Measurements from ENCODE around the gene ERICH6. TPM values are rescaled to one million over a fixed set of nuclear protein-coding genes. Genes with fewer than 3 reads are reported as not detected.
A peak's percentile ranks its signal among the peaks of the same experiment; 100 is the strongest.

Gene ERICH6
- total RNA-seq, 1 experiment from 2014 or later = not detected

DNA sequence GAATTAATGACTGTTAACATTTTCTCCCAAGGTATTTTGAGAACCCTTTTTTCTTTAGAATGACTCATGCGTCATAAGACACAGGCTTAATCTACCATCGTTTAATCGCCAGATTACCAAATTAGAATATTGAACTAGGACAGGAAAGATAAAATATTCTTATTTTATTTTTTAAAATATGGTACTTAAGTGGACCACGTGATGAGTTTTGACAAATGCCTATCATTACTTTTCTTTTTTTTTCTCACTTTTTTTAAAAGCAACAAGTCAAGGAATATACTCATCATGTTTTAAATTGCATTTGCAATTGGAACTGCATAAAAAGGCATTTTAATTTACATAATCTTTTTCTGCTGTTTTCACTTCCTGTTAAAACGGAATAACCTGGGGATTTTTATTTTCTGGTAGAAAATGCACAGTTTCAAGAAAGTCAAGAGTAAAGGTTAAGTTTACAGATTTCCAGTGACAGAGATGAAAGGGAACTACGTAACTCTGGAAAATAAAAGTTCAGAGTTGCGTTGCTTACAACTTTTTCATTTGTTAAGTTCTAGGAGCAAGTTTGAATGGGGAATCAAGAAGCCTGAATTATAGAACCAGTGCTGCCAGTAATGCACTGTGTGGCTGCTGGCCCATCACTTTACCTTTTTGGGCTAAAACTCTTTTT, 35.6 kb upstream of the ERICH6 start:
- no peaks in the 10 kb centered on the region for H3K27me3 Mint-ChIP-seq (ENCODE audit: insufficient read depth, unreplicated experiment)
- intact Hi-C loops (cut with micrococcal nuclease) = no loop called here
- CTCF ChIA-PET = no interaction called here
- H3K4me3 Mint-ChIP-seq (ENCODE audit: unreplicated experiment) = no peak overlapping the region
- H3K4me1 Mint-ChIP-seq (ENCODE audit: insufficient read depth, unreplicated experiment) = peaks cover 37% of the 10 kb centered on the region
- DNase-seq (ENCODE audit: unreplicated experiment) = no peak
- no peak overlapping the region for H3K27ac Mint-ChIP-seq (ENCODE audit: low read depth, unreplicated experiment)
- peaks cover 31% of the 10 kb centered on the region for H3K36me3 Mint-ChIP-seq (ENCODE audit: insufficient read depth, unreplicated experiment)
- TF ChIP-seq, protein P1, sequence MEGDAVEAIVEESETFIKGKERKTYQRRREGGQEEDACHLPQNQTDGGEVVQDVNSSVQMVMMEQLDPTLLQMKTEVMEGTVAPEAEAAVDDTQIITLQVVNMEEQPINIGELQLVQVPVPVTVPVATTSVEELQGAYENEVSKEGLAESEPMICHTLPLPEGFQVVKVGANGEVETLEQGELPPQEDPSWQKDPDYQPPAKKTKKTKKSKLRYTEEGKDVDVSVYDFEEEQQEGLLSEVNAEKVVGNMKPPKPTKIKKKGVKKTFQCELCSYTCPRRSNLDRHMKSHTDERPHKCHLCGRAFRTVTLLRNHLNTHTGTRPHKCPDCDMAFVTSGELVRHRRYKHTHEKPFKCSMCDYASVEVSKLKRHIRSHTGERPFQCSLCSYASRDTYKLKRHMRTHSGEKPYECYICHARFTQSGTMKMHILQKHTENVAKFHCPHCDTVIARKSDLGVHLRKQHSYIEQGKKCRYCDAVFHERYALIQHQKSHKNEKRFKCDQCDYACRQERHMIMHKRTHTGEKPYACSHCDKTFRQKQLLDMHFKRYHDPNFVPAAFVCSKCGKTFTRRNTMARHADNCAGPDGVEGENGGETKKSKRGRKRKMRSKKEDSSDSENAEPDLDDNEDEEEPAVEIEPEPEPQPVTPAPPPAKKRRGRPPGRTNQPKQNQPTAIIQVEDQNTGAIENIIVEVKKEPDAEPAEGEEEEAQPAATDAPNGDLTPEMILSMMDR (IDR thresholded peaks at IDR 0.05; ENCODE audit: unreplicated experiment) = no peak
- BruUV-seq (replicated peaks) = no TSS peak
- H3K9me3 Mint-ChIP-seq (ENCODE audit: unreplicated experiment) = no peaks in the 10 kb centered on the region
- POLR2A ChIA-PET = no interaction called here

DNA sequence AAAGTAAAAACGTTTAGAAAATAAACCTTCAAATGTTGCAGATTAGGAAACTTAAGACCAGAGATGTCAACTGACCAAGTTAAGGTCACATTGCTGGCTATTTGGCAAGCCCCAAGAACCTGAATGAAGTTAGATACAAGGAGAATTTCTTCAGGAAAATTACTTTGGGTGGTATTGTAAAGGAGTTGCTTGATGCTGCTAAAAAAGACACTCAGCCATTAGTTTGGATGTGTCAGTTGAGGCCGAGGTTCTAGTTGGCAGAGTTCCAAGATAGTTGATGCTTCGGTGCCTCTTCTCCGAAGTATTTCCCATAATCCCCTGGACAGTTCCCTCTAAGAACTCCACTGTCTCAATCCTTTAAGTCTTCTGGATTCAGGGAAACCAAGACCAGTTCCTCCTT, 35.0 kb upstream of the ERICH6 start:
- no peak overlapping the region for H3K4me3 Mint-ChIP-seq (ENCODE audit: unreplicated experiment)

DNA sequence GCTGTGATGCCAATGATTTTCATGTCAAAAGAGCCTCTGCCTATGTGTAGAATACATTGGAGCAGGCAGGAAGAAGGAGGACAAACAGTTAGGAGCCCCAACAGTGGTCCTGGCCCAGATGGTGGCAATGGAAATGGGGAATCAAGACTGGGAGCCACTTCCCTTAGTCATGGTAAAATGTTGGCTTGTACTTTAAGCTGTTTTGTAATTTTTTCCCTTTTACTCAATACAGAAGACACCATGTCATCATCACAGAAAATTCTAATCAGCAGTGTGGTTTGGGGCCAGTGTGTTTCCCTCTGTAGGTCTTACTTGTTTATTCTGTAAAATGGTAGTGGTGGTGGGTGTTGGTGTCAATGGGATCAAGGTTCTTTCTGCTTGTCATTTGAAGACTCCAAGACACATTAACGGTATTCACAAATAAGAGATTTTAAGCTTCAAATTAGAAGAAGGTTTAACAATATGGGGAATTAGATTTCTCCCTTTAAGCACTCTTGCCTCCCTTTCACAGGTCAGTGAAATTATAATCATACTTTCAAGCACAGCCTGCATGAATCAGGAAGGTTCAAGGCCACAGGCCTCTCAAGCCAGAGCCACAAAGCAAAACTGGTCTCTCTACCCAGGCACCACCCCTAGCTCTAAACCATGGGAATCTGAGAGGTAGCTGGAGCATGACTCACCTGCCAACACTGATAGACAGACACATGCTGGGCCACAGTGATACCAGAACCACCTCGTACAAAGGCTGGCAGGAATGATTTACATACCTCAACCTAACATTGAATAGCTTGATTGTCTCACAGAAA, 34.4 kb upstream of the ERICH6 start:
- Mint-ChIP-seq H3K27me3 (ENCODE audit: insufficient read depth, unreplicated experiment) (no peaks in the 10 kb centered on the region), H3K9me3 (ENCODE audit: unreplicated experiment) (no peaks in the 10 kb centered on the region), H3K4me3 (ENCODE audit: unreplicated experiment) (no peak overlapping the region), H3K4me1 (ENCODE audit: insufficient read depth, unreplicated experiment) (peaks cover 37% of the 10 kb centered on the region), H3K27ac (ENCODE audit: low read depth, unreplicated experiment) (no peak overlapping the region), H3K36me3 (ENCODE audit: insufficient read depth, unreplicated experiment) (peaks cover 31% of the 10 kb centered on the region)
- intact Hi-C loops (cut with micrococcal nuclease) = no loop called here
- ChIA-PET CTCF (interaction anchor here (0.6 to 1.6 kb wide), 4 partner anchors 13 to 25 kb away, joined by 3 to 9 read pairs (median 6); partner anchors contain the start of gene SIAH2), POLR2A (interaction anchor here (1.0 to 5.9 kb wide), 5 partner anchors 10 to 192 kb away, joined by 3 to 60 read pairs (median 3); partner anchors contain the start of genes EIF2A, SERP1 and SIAH2)
- DNase-seq (ENCODE audit: unreplicated experiment) = peak; percentile 68
- no TSS peak for BruUV-seq (replicated peaks)
- TF ChIP-seq, protein P1 (IDR thresholded peaks at IDR 0.05; ENCODE audit: unreplicated experiment) = no peak

More for the DNA sequence above, 35.0 kb upstream of the ERICH6 start:
- TSS peak; percentile 7 for BruUV-seq (replicated peaks)
- TF ChIP-seq, protein P1 (IDR thresholded peaks at IDR 0.05; ENCODE audit: unreplicated experiment) = no peak
- peak; percentile 48 for DNase-seq (ENCODE audit: unreplicated experiment)
- H3K27ac Mint-ChIP-seq (ENCODE audit: low read depth, unreplicated experiment) = no peak overlapping the region
- H3K36me3 Mint-ChIP-seq (ENCODE audit: insufficient read depth, unreplicated experiment) = peaks cover 31% of the 10 kb centered on the region
- peaks cover 37% of the 10 kb centered on the region for H3K4me1 Mint-ChIP-seq (ENCODE audit: insufficient read depth, unreplicated experiment)
- POLR2A ChIA-PET = interaction anchor here (1.0 to 5.9 kb wide), 4 partner anchors 11 to 193 kb away, joined by 3 to 60 read pairs (median 4); partner anchors contain the start of genes EIF2A, SERP1 and SIAH2
- no peaks in the 10 kb centered on the region for H3K9me3 Mint-ChIP-seq (ENCODE audit: unreplicated experiment)
- no peaks in the 10 kb centered on the region for H3K27me3 Mint-ChIP-seq (ENCODE audit: insufficient read depth, unreplicated experiment)
- intact Hi-C loops (cut with micrococcal nuclease) = no loop called here
- CTCF ChIA-PET = interaction anchor here (1.3 to 1.6 kb wide), 3 partner anchors 16 to 25 kb away, joined by 5 to 9 read pairs (median 7); partner anchors contain the start of gene SIAH2

Data from MCF 10A (cell line).